K562 (cell line): ENCODE measurements around the gene YES1. TPM values are rescaled to one million over a fixed set of nuclear protein-coding genes. Genes with fewer than 3 reads are reported as not detected.

ENCODE experiments used
- CBFB ChIP-seq: sonication (generic); formaldehyde crosslinking; IDR thresholded peaks from 2 replicates; pipeline ENCODE4 v1.4.0; 2020; ENCODE audit warnings: mild to moderate bottlenecking, missing genetic modification reagents
- HINFP ChIP-seq: fragments of 450-650 bp; conservative IDR thresholded peaks from 2 replicates; pipeline ENCODE4 v1.6.1; 2016; ENCODE audit warnings: missing genetic modification characterization, low read depth, mild to moderate bottlenecking, control low read depth, missing compliant biosample characterization
- MEIS2 ChIP-seq: fragments of 450-650 bp; IDR thresholded peaks from 2 replicates; pipeline ENCODE4 v1.6.1; 2014; ENCODE audit warnings: mild to moderate bottlenecking; ENCODE audit not compliant: partially characterized antibody
- NFIC ChIP-seq: fragments of 450-650 bp; IDR thresholded peaks from 2 replicates; pipeline ENCODE4 v1.6.1; 2017; ENCODE audit warnings: mild to moderate bottlenecking, inconsistent platforms
- NFIX ChIP-seq: fragments of 250-450 bp; sonication (Bioruptor Pico); IDR thresholded peaks from 2 replicates; pipeline ENCODE4 v1.4.0; 2020; ENCODE audit warnings: low read depth, mild to moderate bottlenecking, moderate library complexity
- OTX1 ChIP-seq: fragments of 450-650 bp; formaldehyde crosslinking; IDR thresholded peaks from 2 replicates; pipeline ENCODE4 v1.4.0; 2022; ENCODE audit warnings: mild to moderate bottlenecking
- STAT6 ChIP-seq: sonication (generic); formaldehyde crosslinking; IDR thresholded peaks from 2 replicates; pipeline ENCODE4 v1.8.1; 2023; ENCODE audit warnings: mild to moderate bottlenecking, missing genetic modification reagents
- TAF7 ChIP-seq: fragments of 450-650 bp; IDR thresholded peaks from 2 replicates; pipeline ENCODE4 v1.6.1; 2016; ENCODE audit warnings: missing genetic modification characterization, missing compliant biosample characterization
- TBP ChIP-seq: optimal IDR thresholded peaks from 2 replicates; pipeline ENCODE3; 2011; ENCODE audit warnings: low read depth, low read length, improper control_type of control experiment
- ZBTB17 ChIP-seq: fragments of 450-650 bp; formaldehyde crosslinking; IDR thresholded peaks from 2 replicates; pipeline ENCODE4 v1.4.0; 2020; ENCODE audit warnings: mild to moderate bottlenecking
- ZBTB49 ChIP-seq: sonication (generic); formaldehyde crosslinking; IDR thresholded peaks from 2 replicates; pipeline ENCODE4 v1.8.0; 2022; ENCODE audit warnings: missing genetic modification reagents, mild to moderate bottlenecking, borderline replicate concordance
- ZC3H11A ChIP-seq: IDR thresholded peaks from 2 replicates; pipeline ENCODE4 v1.6.1; 2012; ENCODE audit warnings: low read depth, low read length, improper control_type of control experiment
- ZNF217 ChIP-seq: sonication (generic); formaldehyde crosslinking; IDR thresholded peaks from 2 replicates; pipeline ENCODE4 v1.8.0; 2022; ENCODE audit warnings: mild to moderate bottlenecking, missing genetic modification reagents
- polyA plus RNA-seq, 8 experiments: library from polyadenylated mRNA; depleted of rRNA in 4 of 8; stranded (reverse) in 5 of 8; unstranded in 3 of 8; fragments of >200 nt; fragmentation: Nextera tagmentation in 2 of 8; fragmentation: Illumina TruSeq in 1 of 8; extraction: Ambion mirVana in 2 of 8; extraction: Trizol in 1 of 8; gene quantifications; 2 replicates each; pipeline versions ENCODE4 v1.2.1 to v1.2.3, GENCODE V29; 2011 to 2014; ENCODE audit warnings: inconsistent platforms in 1 of 8, missing spikeins in 1 of 8
- total RNA-seq, 7 experiments: library from RNA; depleted of rRNA in 6 of 7; stranded (reverse); fragments of >200 nt in 6 of 7; fragmentation: Illumina TruSeq in 2 of 7; extraction: Trizol in 2 of 7; gene quantifications; 2 replicates each; pipeline versions ENCODE4 v1.2.1 to v1.2.3, GENCODE V29; 2011 to 2021; ENCODE audit warnings: low replicate concordance in 1 of 7

YES1 gene
- total and polyA plus RNA-seq, 9 of the 15 experiments (the other 6 are each of a cell fraction or from before 2014, with no cell fraction given): 37.2 to 115 (median 77.7) TPM

- TF ChIP-seq CBFB (CRISPR knock-in tag) (no peak), MEIS2 (no peak), NFIC (peak; percentile 97), ZC3H11A (no peak), TBP (no peak), NFIX (CRISPR knock-in tag) (peak; percentile 78), ZNF217 (CRISPR knock-in tag) (no peak), TAF7 (tag) (no peak), ZBTB17 (CRISPR knock-in tag) (no peak), OTX1 (CRISPR knock-in tag) (no peak), HINFP (no peak), ZBTB49 (CRISPR knock-in tag) (no peak), STAT6 (no peak)
Measured at GRCh38 chr18:688323-688722, 123.7 kb downstream of the YES1 start (continued).
